HG03571 (cell line): Measurements from ENCODE around the gene OLFML2A.

Experiments used
- ATAC-seq: cut with Tn5 transposase; IDR thresholded peaks from one replicate; pipeline ENCODE4 v1.9.1; 2021; ENCODE audit not compliant: unreplicated experiment

The OLFML2A gene

DNA sequence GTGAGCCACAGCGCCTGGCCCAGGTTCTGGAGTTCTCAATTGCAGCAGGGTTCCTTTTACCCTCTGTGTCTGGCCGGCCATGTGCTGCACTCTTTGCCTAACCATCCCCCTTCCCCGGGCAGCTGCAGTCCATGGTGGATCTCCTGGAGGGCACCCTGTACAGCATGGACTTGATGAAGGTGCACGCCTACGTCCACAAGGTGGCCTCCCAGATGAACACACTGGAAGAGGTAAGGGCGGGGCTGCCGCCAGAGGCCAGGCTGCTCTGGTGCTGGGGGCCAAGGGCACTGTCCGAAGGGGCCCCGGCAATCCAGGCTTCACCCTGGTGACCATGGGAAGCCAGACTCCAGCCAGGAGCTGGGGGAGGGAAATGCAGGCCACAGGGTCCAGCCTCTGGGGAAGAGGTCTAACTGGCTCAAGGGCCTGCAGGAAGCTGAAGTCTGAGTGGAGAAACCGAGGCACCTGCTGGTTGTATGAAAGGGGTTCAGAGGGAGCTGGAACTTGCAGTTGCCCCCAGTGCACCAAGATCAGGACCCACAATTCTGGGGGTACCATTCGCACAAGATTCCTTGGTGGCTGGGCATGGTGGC is 18.1 kb downstream of the OLFML2A start:
- no peak for ATAC-seq

GRCh38 chr9:124795881-124796431 is 19.0 kb downstream of the OLFML2A start:
- no peak for ATAC-seq

- ATAC-seq, result no peak
Measured at GRCh38 chr9:124797343-124798103, 20.6 kb downstream of the OLFML2A start.

GRCh38 chr9:124799274-124800006 is 22.5 kb downstream of the OLFML2A start:
- no peak for ATAC-seq

- ATAC-seq, result no peak
Measured at GRCh38 chr9:124800306-124801259, 23.6 kb downstream of the OLFML2A start.

- no peak for ATAC-seq
Measured at GRCh38 chr9:124801356-124801755, 24.4 kb downstream of the OLFML2A start.

GRCh38 chr9:124802426-124802825 is 25.5 kb downstream of the OLFML2A start:
- no peak for ATAC-seq

GRCh38 chr9:124803911-124804310 is 27.0 kb downstream of the OLFML2A start:
- ATAC-seq, result no peak

GRCh38 chr9:124805186-124805585 is 28.3 kb downstream of the OLFML2A start:
- ATAC-seq, result no peak

DNA sequence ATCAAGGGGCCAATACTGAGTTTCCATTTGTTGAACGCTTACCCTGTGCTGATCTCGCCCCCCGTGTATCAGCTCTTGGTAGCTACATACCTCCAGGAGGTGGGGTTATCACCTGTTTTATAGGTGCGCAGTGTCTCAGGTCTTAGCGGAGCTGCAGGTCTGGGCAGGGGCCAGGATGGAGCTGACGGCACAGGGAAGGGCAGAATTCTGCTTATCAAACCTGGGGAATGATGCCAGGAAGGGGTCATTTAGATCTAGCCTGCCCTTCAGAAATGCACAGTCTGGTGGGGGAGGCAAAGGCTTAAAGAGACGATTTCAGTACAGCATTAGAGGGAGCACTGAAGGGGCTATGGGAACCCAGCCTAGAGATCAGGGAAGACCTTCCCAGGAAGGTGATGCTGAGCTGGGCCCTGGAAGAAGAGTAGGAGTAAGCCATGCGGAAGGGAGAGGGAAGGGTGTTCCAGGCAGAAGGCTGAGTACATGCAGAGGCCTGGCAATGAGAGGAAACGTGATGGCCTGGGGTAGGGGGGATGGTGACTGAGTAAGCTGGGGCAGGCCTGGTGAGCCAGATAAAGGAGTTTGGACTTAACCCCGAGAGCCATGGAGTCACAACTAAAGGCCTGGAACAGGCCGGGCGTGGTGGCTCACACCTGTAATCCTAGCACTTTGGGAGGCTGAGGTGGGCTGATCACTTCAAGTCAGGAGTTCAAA is 31.5 kb downstream of the OLFML2A start:
- ATAC-seq, result no peak

DNA sequence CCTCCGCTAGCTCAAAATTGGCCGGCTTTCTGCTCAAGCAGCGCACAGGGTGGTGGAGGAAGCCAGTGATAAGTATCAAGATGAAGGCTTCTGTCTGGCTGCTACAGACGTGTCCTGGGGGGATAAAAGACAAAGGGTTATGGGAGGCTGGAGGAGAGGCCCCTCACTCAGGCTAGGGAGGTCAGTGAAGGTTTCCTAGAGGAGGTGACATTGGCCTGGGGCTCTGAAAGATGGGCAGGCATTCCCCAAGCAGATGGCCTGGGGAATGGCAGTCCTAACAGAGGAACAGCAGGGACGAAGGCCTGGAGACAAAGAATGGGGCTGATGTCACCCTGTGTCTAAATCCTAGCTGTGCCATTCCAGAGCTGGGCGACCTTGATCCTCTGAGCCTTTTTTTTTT is 32.3 kb downstream of the OLFML2A start:
- ATAC-seq, result no peak

DNA sequence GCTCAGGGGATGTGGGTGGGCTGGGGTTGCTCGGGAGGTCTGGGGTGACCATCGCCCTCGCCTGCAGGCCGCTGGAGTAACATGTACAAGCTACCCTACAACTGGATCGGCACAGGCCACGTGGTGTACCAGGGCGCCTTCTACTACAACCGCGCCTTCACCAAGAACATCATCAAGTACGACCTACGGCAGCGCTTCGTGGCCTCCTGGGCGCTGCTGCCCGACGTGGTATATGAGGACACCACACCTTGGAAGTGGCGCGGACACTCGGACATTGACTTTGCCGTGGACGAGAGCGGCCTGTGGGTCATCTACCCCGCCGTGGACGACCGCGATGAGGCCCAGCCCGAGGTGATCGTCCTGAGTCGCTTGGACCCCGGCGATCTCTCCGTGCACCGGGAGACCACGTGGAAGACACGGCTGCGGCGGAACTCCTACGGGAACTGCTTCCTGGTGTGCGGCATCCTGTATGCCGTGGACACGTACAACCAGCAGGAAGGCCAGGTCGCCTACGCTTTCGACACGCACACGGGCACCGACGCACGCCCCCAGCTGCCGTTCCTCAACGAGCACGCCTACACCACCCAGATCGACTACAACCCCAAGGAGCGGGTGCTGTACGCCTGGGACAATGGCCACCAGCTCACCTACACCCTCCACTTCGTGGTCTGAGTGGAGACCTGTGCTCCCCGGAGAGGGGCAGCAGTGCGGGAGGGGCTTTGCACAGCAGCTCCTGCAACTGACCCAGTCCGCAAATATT is 33.0 kb downstream of the OLFML2A start:
- ATAC-seq, result no peak

DNA sequence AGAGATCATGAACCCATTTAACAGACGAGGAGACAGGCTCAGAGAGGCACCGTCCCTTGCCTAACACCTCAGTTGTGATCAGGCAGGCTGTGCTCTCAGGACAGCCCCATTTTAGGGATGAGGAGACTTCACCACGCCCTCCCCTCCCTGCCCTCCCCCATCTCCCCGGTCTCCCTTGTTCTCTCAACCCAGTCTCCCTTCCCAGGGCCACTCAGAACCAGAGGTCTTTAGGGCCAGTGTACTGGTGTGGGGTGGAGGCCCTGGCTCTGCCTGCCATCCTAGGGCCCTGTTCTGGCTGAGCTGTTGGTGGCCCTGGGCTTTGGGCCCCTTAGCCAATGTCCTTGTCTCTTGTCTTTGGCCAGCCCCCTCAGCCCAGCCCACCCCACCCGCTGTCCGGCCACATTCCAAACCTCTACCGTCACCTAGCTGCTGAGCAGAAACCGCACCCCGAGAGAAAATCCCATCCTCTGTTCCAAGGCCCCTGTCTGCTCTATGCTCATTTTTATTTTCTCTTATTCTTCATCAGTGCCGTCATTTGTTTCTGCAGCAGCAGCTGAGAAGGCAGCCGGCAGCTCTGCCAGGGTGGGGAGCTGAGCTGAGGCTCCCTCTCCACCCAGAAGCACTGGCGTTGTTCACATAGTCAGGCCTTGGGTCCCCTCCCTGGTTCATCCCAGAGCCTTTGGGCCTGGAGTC is 33.9 kb downstream of the OLFML2A start:
- no peak for ATAC-seq

DNA sequence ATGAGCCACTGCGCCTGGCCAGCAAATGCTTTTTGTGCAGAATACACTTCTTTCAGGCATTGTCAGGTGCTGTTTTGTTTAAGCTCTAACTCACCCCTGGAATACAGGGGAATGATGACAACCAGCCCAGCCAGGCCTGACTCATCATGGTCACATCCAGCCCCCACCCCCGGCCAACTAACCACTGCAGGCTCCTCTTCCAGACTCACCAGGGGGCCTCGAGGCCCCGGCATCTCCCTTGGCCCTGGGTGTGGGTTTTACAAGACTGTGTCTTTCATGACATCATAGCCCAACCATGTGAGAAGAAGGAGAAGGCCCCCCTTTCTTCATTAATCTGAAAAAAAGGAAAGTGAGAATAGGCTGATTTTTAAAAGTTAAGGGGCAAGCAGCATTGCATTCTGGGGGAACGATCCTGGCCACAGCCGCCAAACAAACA is 35.5 kb downstream of the OLFML2A start:
- ATAC-seq, result no peak

GRCh38 chr9:124813041-124813440 is 36.1 kb downstream of the OLFML2A start:
- no peak for ATAC-seq

GRCh38 chr9:124813501-124814163 is 36.7 kb downstream of the OLFML2A start:
- ATAC-seq, result no peak

DNA sequence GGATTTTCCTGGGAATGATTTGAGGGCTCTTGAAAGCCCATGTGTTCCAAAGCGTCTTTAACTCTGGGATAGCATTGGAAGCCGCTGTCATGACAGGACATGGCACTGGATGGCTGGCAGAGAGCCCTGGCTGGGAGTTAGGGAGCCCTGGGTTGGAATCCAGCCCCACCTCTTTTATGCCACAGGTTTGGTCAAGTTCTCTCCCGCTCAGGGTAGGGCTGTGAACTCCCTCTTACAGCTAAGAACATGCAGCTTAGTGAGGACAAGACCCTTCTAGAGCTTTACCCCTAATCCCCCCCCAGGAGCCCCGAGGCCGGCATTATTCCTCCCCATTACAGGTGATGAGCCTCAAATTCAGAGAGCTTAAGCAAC is 37.2 kb downstream of the OLFML2A start:
- ATAC-seq, result no peak

DNA sequence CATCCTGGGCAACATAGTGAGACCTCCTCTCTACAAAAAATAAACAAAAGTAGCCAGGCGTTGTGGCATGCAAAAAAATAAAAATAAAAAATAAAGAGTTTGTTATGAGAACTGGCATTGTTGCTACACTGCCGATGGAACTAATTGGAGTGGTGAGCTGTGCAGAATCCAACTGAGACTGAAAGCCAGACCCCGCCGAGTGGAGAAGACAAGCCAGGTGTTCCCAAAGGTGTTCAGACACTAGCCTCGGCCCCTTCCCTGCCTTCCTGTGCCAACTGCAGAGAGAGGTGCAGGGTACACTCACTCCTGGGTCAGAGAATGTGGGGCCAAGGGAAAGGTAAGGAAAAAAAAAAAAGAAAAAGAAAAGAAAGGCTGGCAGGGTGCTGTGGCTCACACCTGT is 38.7 kb downstream of the OLFML2A start:
- no peak for ATAC-seq
